ENCODE data around the gene EXOC2.

EXOC2 gene

DNA sequence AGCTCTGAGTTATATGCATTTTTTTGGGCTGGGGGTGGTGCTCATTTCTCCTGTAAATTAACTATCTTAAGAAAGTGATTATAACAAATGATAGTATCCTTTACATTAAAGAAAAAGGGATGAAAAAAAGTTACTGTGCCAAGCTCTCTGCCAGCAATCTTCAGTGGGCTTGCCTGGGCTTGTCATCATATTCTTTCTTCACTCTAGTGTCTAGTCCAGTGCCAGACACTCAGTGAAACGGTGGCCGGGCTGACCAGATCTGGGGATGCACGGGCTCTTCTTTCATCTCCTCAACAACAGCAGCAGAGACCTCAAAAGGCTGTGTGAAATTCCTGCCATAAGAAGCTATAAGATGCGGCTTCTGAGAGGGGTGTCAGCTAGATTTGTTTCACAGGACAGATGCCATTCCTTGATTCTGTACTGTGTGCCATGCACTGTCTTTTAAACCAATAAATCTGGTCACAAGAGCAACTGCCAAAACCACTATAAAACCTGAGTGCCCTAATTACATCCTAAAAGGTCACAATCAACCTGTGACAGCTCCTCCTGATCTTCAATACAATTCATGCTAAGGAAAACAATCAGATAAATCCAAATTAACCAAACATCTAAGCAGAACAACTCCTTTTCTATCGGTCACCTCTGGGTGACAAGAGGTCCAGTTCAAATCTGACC is 12.1 kb downstream of the EXOC2 start:
- DNase-seq (ENCODE audit: low read depth): no peak

DNA sequence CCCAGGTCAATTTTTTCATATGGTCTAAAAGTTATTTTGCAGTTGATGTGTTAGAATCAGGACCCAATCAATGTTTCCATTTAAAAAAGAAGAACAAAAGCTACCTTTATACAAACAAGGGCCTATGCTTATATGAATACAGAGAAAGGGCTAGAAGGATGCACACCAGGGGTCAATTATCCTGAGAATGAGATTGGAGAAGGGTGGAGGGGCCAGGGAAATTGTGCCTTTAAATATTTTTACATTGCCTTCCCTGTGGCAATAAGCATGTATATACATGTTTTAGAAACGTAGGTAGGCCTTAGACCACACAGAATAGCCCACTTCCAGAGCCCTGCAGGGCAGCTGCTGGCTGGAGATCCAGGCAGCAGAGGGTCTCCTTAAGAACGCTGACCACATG is 12.7 kb downstream of the EXOC2 start:
- DNase-seq (ENCODE audit: low read depth): no peak
- no peak overlapping the region for H3K4me3 ChIP-seq (ENCODE audit: low read depth, low read length)
- TF ChIP-seq, protein P1, sequence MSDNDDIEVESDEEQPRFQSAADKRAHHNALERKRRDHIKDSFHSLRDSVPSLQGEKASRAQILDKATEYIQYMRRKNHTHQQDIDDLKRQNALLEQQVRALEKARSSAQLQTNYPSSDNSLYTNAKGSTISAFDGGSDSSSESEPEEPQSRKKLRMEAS (IDR thresholded peaks at IDR 0.05; ENCODE audit: low read depth, low read length): no peak
- TF ChIP-seq, protein P2, sequence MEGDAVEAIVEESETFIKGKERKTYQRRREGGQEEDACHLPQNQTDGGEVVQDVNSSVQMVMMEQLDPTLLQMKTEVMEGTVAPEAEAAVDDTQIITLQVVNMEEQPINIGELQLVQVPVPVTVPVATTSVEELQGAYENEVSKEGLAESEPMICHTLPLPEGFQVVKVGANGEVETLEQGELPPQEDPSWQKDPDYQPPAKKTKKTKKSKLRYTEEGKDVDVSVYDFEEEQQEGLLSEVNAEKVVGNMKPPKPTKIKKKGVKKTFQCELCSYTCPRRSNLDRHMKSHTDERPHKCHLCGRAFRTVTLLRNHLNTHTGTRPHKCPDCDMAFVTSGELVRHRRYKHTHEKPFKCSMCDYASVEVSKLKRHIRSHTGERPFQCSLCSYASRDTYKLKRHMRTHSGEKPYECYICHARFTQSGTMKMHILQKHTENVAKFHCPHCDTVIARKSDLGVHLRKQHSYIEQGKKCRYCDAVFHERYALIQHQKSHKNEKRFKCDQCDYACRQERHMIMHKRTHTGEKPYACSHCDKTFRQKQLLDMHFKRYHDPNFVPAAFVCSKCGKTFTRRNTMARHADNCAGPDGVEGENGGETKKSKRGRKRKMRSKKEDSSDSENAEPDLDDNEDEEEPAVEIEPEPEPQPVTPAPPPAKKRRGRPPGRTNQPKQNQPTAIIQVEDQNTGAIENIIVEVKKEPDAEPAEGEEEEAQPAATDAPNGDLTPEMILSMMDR (IDR thresholded peaks at IDR 0.05; ENCODE audit: low read depth, low read length): no peak
- TF ChIP-seq MYC (IDR thresholded peaks at IDR 0.05; ENCODE audit: low read depth, low read length) (no peak), POLR2A (IDR thresholded peaks at IDR 0.05; ENCODE audit: extremely low read depth, insufficient read length) (no peak)

More for the DNA sequence above, 12.1 kb downstream of the EXOC2 start:
- TF ChIP-seq, protein P2 (IDR thresholded peaks at IDR 0.05; ENCODE audit: low read depth, low read length): no peak
- TF ChIP-seq MYC (IDR thresholded peaks at IDR 0.05; ENCODE audit: low read depth, low read length): no peak
- TF ChIP-seq POLR2A (IDR thresholded peaks at IDR 0.05; ENCODE audit: extremely low read depth, insufficient read length): no peak
- TF ChIP-seq, protein P1 (IDR thresholded peaks at IDR 0.05; ENCODE audit: low read depth, low read length): no peak
- no peak overlapping the region for H3K4me3 ChIP-seq (ENCODE audit: low read depth, low read length)

DNA sequence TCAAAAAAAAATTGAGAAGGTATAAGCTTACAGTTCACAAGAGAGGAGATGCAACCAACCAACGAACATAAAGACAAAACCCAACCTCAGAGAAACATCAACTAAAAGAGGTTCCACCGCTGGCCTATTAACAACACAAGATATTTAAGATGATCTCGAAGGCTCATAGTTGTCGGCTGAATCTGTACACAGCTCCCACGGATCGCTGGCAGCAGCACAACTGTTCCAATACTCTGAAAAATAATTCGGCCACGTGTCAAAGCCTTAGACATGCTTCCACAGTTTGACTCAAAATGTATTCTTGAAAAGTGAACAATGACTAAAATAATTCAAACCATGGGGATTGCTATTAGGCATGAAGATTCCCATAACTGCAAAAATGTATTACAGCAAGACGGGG is 13.7 kb downstream of the EXOC2 start:
- H3K4me3 ChIP-seq (ENCODE audit: low read depth, low read length): no peak overlapping the region
- TF ChIP-seq, protein P2 (IDR thresholded peaks at IDR 0.05; ENCODE audit: low read depth, low read length): no peak
- no peak for TF ChIP-seq POLR2A (IDR thresholded peaks at IDR 0.05; ENCODE audit: extremely low read depth, insufficient read length)
- TF ChIP-seq, protein P1 (IDR thresholded peaks at IDR 0.05; ENCODE audit: low read depth, low read length): no peak
- no peak for DNase-seq (ENCODE audit: low read depth)

DNA sequence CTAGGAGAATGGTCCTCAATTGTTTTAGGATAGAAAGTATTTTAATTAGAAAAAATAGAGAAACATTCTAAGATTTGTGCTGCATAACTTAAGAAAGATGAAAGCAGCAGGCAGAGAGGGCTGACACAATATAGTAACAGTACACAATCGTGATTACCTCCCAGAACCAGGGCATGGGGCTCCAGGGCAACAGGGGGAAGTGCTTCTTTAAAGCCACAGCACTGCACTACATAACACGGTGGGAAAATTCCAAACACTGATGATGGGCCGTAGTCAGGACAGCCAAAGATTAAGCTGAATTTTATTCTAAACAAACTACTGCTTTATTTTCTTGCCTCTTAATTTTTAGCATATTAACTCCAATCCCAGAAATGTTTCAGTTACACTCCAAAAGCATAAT is 14.4 kb downstream of the EXOC2 start:
- H3K4me3 ChIP-seq (ENCODE audit: low read depth, low read length): no peak overlapping the region
- TF ChIP-seq MYC (IDR thresholded peaks at IDR 0.05; ENCODE audit: low read depth, low read length): no peak
- TF ChIP-seq POLR2A (IDR thresholded peaks at IDR 0.05; ENCODE audit: extremely low read depth, insufficient read length): no peak
- TF ChIP-seq, protein P1 (IDR thresholded peaks at IDR 0.05; ENCODE audit: low read depth, low read length): no peak
- TF ChIP-seq, protein P2 (IDR thresholded peaks at IDR 0.05; ENCODE audit: low read depth, low read length): no peak
- no peak for DNase-seq (ENCODE audit: low read depth)

DNA sequence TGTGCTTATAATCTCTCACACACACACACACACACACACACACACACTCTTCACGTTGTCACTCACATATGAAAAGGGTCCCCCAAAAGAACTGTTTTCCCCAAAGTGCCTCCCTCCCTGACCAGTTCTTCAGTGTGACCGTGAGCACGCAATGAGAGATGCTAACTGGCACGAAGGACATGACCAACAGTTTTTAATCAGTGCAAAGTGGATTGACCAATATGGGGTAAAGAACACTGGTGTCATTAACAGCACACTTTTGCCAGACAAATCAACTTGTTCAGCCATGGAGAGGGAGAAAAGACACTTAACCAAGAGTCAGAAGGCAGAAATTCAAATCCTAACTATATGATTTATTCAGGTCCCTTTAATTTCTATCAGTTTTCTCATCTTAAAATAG is 15.0 kb downstream of the EXOC2 start:
- no peak overlapping the region for H3K4me3 ChIP-seq (ENCODE audit: low read depth, low read length)
- no peak for DNase-seq (ENCODE audit: low read depth)
- TF ChIP-seq, protein P1 (IDR thresholded peaks at IDR 0.05; ENCODE audit: low read depth, low read length): no peak
- no peak for TF ChIP-seq MYC (IDR thresholded peaks at IDR 0.05; ENCODE audit: low read depth, low read length)
- TF ChIP-seq, protein P2 (IDR thresholded peaks at IDR 0.05; ENCODE audit: low read depth, low read length): no peak
- TF ChIP-seq POLR2A (IDR thresholded peaks at IDR 0.05; ENCODE audit: extremely low read depth, insufficient read length): no peak
